ENCODE measurements around the gene GABRG3. TPM values are rescaled to one million over a fixed set of nuclear protein-coding genes. Genes with fewer than 3 reads are reported as not detected.

GABRG3 gene
- total RNA-seq (under 1 TPM in 1 of 2 donors, not detected in 1; 0.19 TPM), polyA plus RNA-seq (under 1 TPM in 1 of 2 donors, not detected in 1; 0.02 TPM)

DNA sequence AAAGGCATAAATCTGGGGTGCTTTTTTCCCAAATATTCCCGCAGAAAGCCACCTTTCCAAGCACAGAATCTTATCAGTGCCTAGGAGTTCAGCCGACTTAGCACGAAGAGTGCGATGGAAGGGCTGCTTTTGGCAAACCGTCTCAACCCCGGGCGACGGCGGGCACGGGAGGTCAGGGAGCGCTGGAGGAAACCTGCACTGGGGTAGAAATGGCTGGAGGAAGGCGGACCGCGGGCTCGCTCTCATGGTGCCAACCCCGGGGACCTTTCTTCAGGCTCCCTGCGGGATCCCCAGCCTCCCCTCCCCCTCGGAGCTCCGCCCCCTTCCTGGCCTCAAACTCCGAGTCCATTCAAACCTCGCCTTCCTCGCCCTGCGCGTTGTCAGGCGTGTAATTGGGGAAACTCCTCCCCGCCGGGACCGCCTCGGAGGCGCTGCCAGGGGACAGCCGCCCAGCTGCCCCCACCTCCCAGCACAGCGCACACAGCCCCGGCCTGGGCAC is at the start of gene GABRG3:
Gene GABRG3 (plus strand): TSS at position 470 of the 499 bp plus-strand sequence.
- Histone ChIP-seq H3K9me3 (ENCODE audit: control insufficient read depth in 4 of 4, low read length in 3 of 4) (peaks cover 0 to 2% (median 0%) of the 10 kb centered on the region in 4 donors), H3K9ac (ENCODE audit: low read depth in 1 of 2, low read length in 2 of 2) (no peak within 1 kb of the TSS), H3K4me3 (ENCODE audit: low read depth in 1 of 3, low read length in 3 of 3) (peak within 1 kb of the TSS in 1 of 3 donors; percentile 20), H3K27ac (ENCODE audit: low read depth in 1 of 2, low read length in 2 of 2) (no peak within 1 kb of the TSS), H3K36me3 (ENCODE audit: control insufficient read depth in 4 of 4, insufficient read depth in 3 of 4, low read depth in 1 of 4, low read length in 3 of 4) (no peaks in the 10 kb centered on the region), H3K27me3 (ENCODE audit: control insufficient read depth in 4 of 4, insufficient read depth in 4 of 4, low read length in 3 of 4) (peaks cover 0 to 17% (median 3%) of the 10 kb centered on the region in 4 donors), H3K4me1 (ENCODE audit: control insufficient read depth in 4 of 4, insufficient read depth in 4 of 4, low read length in 3 of 4) (peaks cover 0 to 7% (median 3%) of the 10 kb centered on the region in 4 donors)
- DNase-seq (ENCODE audit: low spot score): no peak
- 5% methylated on average over 33 of the region's 33 CpGs for WGBS
- TF ChIP-seq YY1 (IDR thresholded peaks at IDR 0.05) (no peak), GABPA (IDR thresholded peaks at IDR 0.05 in 1 of 2, conservative IDR thresholded peaks at IDR 0.05 in 1 of 2) (no peak), RAD21 (IDR thresholded peaks at IDR 0.05) (no peak), HNF4A (conservative IDR thresholded peaks at IDR 0.05) (no peak)

DNA sequence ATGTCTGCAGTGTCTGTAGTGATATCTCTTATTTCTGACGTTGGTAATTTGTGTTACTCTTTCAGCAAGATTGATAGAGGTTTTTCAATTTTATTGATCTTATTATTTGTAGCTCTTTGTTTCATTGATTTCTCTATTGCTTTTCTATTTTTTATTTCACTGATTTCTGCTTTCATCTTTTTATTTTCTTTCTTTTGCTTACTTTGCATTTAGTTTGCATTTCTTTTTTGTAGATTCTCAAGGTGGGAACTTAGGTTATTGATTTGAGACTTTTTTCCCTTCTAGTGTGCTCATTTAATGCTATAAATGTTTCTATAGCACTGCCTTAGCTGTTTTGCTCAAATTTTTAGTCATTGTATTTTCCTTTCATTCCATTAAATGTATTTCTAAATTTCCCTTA is 49.5 kb upstream of the GABRG3 start:
- Histone ChIP-seq H3K27me3 (ENCODE audit: control insufficient read depth in 4 of 4, insufficient read depth in 4 of 4, low read length in 3 of 4) (peaks cover 0 to 4% (median 0%) of the 10 kb centered on the region in 4 donors), H3K4me3 (ENCODE audit: low read depth in 1 of 3, low read length in 3 of 3) (no peak overlapping the region), H3K9ac (ENCODE audit: low read depth in 1 of 2, low read length in 2 of 2) (no peak overlapping the region), H3K27ac (ENCODE audit: low read depth in 1 of 2, low read length in 2 of 2) (no peak overlapping the region), H3K4me1 (ENCODE audit: control insufficient read depth in 4 of 4, insufficient read depth in 4 of 4, low read length in 3 of 4) (no peaks in the 10 kb centered on the region), H3K36me3 (ENCODE audit: control insufficient read depth in 4 of 4, insufficient read depth in 3 of 4, low read depth in 1 of 4, low read length in 3 of 4) (no peaks in the 10 kb centered on the region), H3K9me3 (ENCODE audit: control insufficient read depth in 4 of 4, low read length in 3 of 4) (peaks cover 2 to 11% (median 3%) of the 10 kb centered on the region in 4 donors)
- WGBS: 38% methylated on average over 1 of the region's 1 CpG
- TF ChIP-seq FOXA2 (IDR thresholded peaks at IDR 0.05) (no peak), CTCF (IDR thresholded peaks at IDR 0.05; ENCODE audit: low read depth, low read length, missing input control) (no peak)
- DNase-seq (ENCODE audit: low spot score): no peak

- TF ChIP-seq ATF3 (IDR thresholded peaks at IDR 0.05) (no peak), JUND (IDR thresholded peaks at IDR 0.05) (no peak), HNF4A (conservative IDR thresholded peaks at IDR 0.05) (no peak), REST (IDR thresholded peaks at IDR 0.05) (no peak), RAD21 (IDR thresholded peaks at IDR 0.05) (no peak), FOXA2 (IDR thresholded peaks at IDR 0.05) (no peak), EGR1 (IDR thresholded peaks at IDR 0.05; ENCODE audit: low read depth in 2 of 2) (no peak), NR2F2 (IDR thresholded peaks at IDR 0.05) (no peak), MAX (IDR thresholded peaks at IDR 0.05) (no peak), HNF4G (IDR thresholded peaks at IDR 0.05) (no peak), YY1 (IDR thresholded peaks at IDR 0.05) (no peak), TAF1 (conservative IDR thresholded peaks at IDR 0.05) (no peak), SP1 (IDR thresholded peaks at IDR 0.05) (no peak), CTCF (IDR thresholded peaks at IDR 0.05; ENCODE audit: low read depth, low read length, missing input control) (no peak)
- TF ChIP-seq, protein P1, sequence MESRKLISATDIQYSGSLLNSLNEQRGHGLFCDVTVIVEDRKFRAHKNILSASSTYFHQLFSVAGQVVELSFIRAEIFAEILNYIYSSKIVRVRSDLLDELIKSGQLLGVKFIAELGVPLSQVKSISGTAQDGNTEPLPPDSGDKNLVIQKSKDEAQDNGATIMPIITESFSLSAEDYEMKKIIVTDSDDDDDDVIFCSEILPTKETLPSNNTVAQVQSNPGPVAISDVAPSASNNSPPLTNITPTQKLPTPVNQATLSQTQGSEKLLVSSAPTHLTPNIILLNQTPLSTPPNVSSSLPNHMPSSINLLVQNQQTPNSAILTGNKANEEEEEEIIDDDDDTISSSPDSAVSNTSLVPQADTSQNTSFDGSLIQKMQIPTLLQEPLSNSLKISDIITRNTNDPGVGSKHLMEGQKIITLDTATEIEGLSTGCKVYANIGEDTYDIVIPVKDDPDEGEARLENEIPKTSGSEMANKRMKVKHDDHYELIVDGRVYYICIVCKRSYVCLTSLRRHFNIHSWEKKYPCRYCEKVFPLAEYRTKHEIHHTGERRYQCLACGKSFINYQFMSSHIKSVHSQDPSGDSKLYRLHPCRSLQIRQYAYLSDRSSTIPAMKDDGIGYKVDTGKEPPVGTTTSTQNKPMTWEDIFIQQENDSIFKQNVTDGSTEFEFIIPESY (IDR thresholded peaks at IDR 0.05): no peak
- H3K27me3 ChIP-seq (ENCODE audit: control insufficient read depth in 4 of 4, insufficient read depth in 4 of 4, low read length in 3 of 4): peaks cover 0 to 7% (median 0%) of the 10 kb centered on the region in 4 donors
- H3K4me1 ChIP-seq (ENCODE audit: control insufficient read depth in 4 of 4, insufficient read depth in 4 of 4, low read length in 3 of 4): no peaks in the 10 kb centered on the region
- no peak overlapping the region for H3K9ac ChIP-seq (ENCODE audit: low read depth in 1 of 2, low read length in 2 of 2)
- DNase-seq (ENCODE audit: low spot score): no peak
- 66% methylated on average over 2 of the region's 2 CpGs for WGBS
- H3K4me3 ChIP-seq (ENCODE audit: low read depth in 1 of 3, low read length in 3 of 3): no peak overlapping the region
- no peak overlapping the region for H3K27ac ChIP-seq (ENCODE audit: low read depth in 1 of 2, low read length in 2 of 2)
- no peaks in the 10 kb centered on the region for H3K36me3 ChIP-seq (ENCODE audit: control insufficient read depth in 4 of 4, insufficient read depth in 3 of 4, low read depth in 1 of 4, low read length in 3 of 4)
- H3K9me3 ChIP-seq (ENCODE audit: control insufficient read depth in 4 of 4, low read length in 3 of 4): peaks cover 0 to 1% (median 0%) of the 10 kb centered on the region in 4 donors
Observed at GRCh38 chr15:26926081-26926480, 44.9 kb upstream of the GABRG3 start.

Measured in liver (tissue), 9 donors.